Cardiac muscle cell (in vitro differentiated cells and primary cell): ENCODE measurements around the gene SPTLC3. TPM values are rescaled to one million over a fixed set of nuclear protein-coding genes. Genes with fewer than 3 reads are reported as not detected.

Source experiments
- DNase-seq, 2 donors: peaks; one replicate each; pipeline versions ENCODE4 v3.0.0 to v3.0.0-alpha.2; 2010 to 2017; ENCODE audit warnings: low read depth in 1 of 2, low spot score in 1 of 2
- H3K27ac ChIP-seq: fragments of 200-600 bp; sonication (generic); 2 replicates; pipeline ENCODE4 v1.5.1; 2016
- H3K27me3 ChIP-seq: fragments of 200-600 bp; sonication (generic); 2 replicates; pipeline ENCODE4 v1.6.0; 2016; ENCODE audit warnings: control low read depth
- H3K36me3 ChIP-seq: fragments of 200-600 bp; sonication (generic); 2 replicates; pipeline ENCODE4 v1.5.1; 2016; ENCODE audit warnings: control low read depth
- H3K4me1 ChIP-seq: fragments of 200-600 bp; sonication (generic); 2 replicates; pipeline ENCODE4 v1.8.1; 2017; ENCODE audit warnings: low read depth, mild to moderate bottlenecking, mixed run types
- H3K4me3 ChIP-seq: fragments of 200-600 bp; sonication (generic); 2 replicates; pipeline ENCODE4 v1.5.1; 2016; ENCODE audit warnings: mild to moderate bottlenecking
- H3K9me3 ChIP-seq: fragments of 200-600 bp; sonication (generic); 2 replicates; pipeline ENCODE4 v1.5.1; 2017; ENCODE audit warnings: low read depth, mild to moderate bottlenecking, control low read depth
- polyA plus RNA-seq: library from polyadenylated mRNA; unstranded; fragments of >200 nt; fragmentation: Nextera tagmentation; extraction: Ambion mirVana; gene quantifications from 2 replicates; pipeline ENCODE4 v1.2.1, GENCODE V29; 2016
- total RNA-seq: library from RNA; depleted of rRNA; stranded (reverse); fragments of >200 nt; gene quantifications from 2 replicates; pipeline ENCODE4 v1.2.3, GENCODE V29; 2016
- TF ChIP-seq, protein P1 (sequence below): IDR thresholded peaks from 2 replicates; pipeline ENCODE4 v1.5.1; 2012; ENCODE audit warnings: low read depth, mild to moderate bottlenecking, low read length

The SPTLC3 gene
- total and polyA plus RNA-seq, 2 experiments from 2014 or later = 2.2 to 6.2 TPM

- Histone ChIP-seq H3K27me3 (no peaks in the 10 kb centered on the region), H3K4me1 (no peaks in the 10 kb centered on the region), H3K27ac (no peak overlapping the region), H3K4me3 (no peak overlapping the region), H3K36me3 (no peaks in the 10 kb centered on the region), H3K9me3 (no peaks in the 10 kb centered on the region)
- TF ChIP-seq, protein P1, sequence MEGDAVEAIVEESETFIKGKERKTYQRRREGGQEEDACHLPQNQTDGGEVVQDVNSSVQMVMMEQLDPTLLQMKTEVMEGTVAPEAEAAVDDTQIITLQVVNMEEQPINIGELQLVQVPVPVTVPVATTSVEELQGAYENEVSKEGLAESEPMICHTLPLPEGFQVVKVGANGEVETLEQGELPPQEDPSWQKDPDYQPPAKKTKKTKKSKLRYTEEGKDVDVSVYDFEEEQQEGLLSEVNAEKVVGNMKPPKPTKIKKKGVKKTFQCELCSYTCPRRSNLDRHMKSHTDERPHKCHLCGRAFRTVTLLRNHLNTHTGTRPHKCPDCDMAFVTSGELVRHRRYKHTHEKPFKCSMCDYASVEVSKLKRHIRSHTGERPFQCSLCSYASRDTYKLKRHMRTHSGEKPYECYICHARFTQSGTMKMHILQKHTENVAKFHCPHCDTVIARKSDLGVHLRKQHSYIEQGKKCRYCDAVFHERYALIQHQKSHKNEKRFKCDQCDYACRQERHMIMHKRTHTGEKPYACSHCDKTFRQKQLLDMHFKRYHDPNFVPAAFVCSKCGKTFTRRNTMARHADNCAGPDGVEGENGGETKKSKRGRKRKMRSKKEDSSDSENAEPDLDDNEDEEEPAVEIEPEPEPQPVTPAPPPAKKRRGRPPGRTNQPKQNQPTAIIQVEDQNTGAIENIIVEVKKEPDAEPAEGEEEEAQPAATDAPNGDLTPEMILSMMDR = no peak
- DNase-seq = no peak
Measured at GRCh38 chr20:13117200-13117599, 108.4 kb downstream of the SPTLC3 start.

- TF ChIP-seq, protein P1 = no peak
- Histone ChIP-seq H3K36me3 (no peaks in the 10 kb centered on the region), H3K4me3 (no peak overlapping the region), H3K4me1 (peaks cover 5% of the 10 kb centered on the region), H3K27me3 (no peaks in the 10 kb centered on the region), H3K27ac (no peak overlapping the region), H3K9me3 (no peaks in the 10 kb centered on the region)
- DNase-seq = no peak
Measured at GRCh38 chr20:13118676-13119075, 109.9 kb downstream of the SPTLC3 start.

- TF ChIP-seq, protein P1 = peak; percentile 91
- H3K4me3 ChIP-seq = no peak overlapping the region
Measured at GRCh38 chr20:13119583-13119982, 110.8 kb downstream of the SPTLC3 start.

DNA sequence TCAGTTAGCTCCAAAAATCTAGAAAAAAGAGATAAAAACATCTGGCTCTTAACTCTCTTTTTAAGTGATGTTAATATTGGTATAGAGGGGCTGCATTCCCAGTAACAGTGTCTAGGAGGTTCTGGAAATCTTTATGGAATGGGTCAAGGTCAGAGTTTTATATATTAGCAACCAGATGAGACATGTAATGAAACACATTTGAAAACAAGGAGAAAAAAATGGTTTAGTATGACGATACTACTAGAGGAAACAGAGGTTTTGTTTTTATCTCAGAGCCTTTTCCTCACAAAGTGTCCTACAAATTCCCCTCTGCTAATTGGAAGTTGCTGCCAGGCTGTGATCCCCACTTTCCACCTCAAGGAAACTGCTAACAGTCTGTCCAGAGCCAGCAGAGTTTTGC, 111.7 kb downstream of the SPTLC3 start:
- Histone ChIP-seq H3K27ac (no peak overlapping the region), H3K27me3 (no peaks in the 10 kb centered on the region)
- TF ChIP-seq, protein P1 = no peak

More at GRCh38 chr20:13119583-13119982, 110.8 kb downstream of the SPTLC3 start:
- peak; percentile 76 for DNase-seq
- no peaks in the 10 kb centered on the region for H3K36me3 ChIP-seq
- H3K27me3 ChIP-seq = no peaks in the 10 kb centered on the region
- no peak overlapping the region for H3K27ac ChIP-seq
- no peaks in the 10 kb centered on the region for H3K9me3 ChIP-seq
- peaks cover 5% of the 10 kb centered on the region for H3K4me1 ChIP-seq

GRCh38 chr20:13121840-13122515, 113.2 kb downstream of the SPTLC3 start:
- TF ChIP-seq, protein P1 = no peak
- no peaks in the 10 kb centered on the region for H3K9me3 ChIP-seq
- H3K4me3 ChIP-seq = no peak overlapping the region
- H3K36me3 ChIP-seq = no peaks in the 10 kb centered on the region
- peaks cover 5% of the 10 kb centered on the region for H3K4me1 ChIP-seq
- no peak for DNase-seq
- no peaks in the 10 kb centered on the region for H3K27me3 ChIP-seq
- no peak overlapping the region for H3K27ac ChIP-seq

More for the DNA sequence above, 111.7 kb downstream of the SPTLC3 start:
- Histone ChIP-seq H3K36me3 (no peaks in the 10 kb centered on the region), H3K4me1 (peaks cover 5% of the 10 kb centered on the region), H3K4me3 (no peak overlapping the region), H3K9me3 (no peaks in the 10 kb centered on the region)
- DNase-seq = no peak
